ENCODE data around the gene USH2A. TPM values are rescaled to one million over a fixed set of nuclear protein-coding genes. Genes with fewer than 3 reads are reported as not detected.
A peak's percentile ranks its signal among the peaks of the same experiment; 100 is the strongest.

Gene USH2A
- total RNA-seq, 1 donor from 2014 or later = 0.14 TPM

DNA sequence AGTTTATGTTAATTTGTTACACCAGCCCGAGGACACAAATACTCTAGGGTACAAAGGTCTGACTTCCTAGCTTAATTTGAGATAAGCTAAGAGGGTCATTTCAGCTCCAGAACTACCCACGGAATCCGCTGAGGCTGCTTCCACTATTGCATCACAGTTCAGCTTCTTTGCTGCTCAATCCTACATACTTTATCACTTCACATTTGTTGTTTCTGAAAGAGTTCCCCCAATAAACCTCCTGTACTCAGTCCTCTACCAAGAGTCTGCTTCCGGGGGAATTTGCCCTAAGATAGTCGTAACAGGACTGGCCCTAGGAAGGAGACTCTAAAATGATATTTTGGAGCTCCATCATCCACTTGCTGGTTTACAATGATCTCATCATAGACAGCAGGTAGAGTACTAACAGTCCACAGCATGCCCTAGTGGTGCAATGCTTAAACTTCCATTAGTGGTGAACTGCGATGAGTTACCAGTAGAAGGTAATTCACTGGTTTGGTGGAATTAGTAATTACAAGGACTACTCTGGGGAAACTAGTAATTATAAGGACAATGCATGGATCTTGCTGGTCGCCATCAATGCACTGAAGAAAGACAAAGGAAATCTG lies 229.3 kb downstream of the USH2A start:
- no peak overlapping the region for H3K4me3 Mint-ChIP-seq
- no peaks in the 10 kb centered on the region for H3K4me1 Mint-ChIP-seq
- no peaks in the 10 kb centered on the region for H3K27me3 Mint-ChIP-seq (ENCODE audit: low read depth)
- H3K27ac Mint-ChIP-seq (ENCODE audit: unreplicated experiment) = no peak overlapping the region
- TF ChIP-seq, protein P1, sequence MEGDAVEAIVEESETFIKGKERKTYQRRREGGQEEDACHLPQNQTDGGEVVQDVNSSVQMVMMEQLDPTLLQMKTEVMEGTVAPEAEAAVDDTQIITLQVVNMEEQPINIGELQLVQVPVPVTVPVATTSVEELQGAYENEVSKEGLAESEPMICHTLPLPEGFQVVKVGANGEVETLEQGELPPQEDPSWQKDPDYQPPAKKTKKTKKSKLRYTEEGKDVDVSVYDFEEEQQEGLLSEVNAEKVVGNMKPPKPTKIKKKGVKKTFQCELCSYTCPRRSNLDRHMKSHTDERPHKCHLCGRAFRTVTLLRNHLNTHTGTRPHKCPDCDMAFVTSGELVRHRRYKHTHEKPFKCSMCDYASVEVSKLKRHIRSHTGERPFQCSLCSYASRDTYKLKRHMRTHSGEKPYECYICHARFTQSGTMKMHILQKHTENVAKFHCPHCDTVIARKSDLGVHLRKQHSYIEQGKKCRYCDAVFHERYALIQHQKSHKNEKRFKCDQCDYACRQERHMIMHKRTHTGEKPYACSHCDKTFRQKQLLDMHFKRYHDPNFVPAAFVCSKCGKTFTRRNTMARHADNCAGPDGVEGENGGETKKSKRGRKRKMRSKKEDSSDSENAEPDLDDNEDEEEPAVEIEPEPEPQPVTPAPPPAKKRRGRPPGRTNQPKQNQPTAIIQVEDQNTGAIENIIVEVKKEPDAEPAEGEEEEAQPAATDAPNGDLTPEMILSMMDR (conservative IDR thresholded peaks at IDR 0.05) = peak; percentile 37
- no peak for DNase-seq (ENCODE audit: low read depth, low spot score)
- no peaks in the 10 kb centered on the region for H3K9me3 Mint-ChIP-seq
- no peaks in the 10 kb centered on the region for H3K36me3 Mint-ChIP-seq (ENCODE audit: low read depth)

DNA sequence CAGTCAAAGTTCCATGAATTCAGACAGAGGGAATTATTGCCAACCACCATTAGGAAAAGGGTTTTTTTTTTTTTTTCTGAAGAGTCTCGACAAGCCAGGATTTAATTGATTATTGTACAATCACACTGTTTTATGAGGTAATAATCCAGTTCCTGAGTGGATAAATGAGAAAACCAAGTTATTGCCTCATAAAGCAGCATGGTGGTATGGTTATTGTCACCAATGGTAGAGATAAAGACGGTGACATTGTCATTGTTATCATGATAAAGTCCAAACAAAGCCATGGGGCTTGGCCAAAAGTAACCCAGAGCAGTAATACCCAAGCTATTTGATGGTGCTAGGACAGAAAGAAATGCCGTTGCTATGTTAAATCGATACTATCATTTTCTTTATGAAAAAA lies 232.8 kb downstream of the USH2A start:
- TF ChIP-seq, protein P1 (conservative IDR thresholded peaks at IDR 0.05) = no peak
- H3K4me1 Mint-ChIP-seq = peaks cover 9% of the 10 kb centered on the region
- no peak overlapping the region for H3K27ac Mint-ChIP-seq (ENCODE audit: unreplicated experiment)
- H3K9me3 Mint-ChIP-seq = no peaks in the 10 kb centered on the region
- no peaks in the 10 kb centered on the region for H3K36me3 Mint-ChIP-seq (ENCODE audit: low read depth)
- no peaks in the 10 kb centered on the region for H3K27me3 Mint-ChIP-seq (ENCODE audit: low read depth)
- H3K4me3 Mint-ChIP-seq = no peak overlapping the region
- no peak for DNase-seq (ENCODE audit: low read depth, low spot score)

DNA sequence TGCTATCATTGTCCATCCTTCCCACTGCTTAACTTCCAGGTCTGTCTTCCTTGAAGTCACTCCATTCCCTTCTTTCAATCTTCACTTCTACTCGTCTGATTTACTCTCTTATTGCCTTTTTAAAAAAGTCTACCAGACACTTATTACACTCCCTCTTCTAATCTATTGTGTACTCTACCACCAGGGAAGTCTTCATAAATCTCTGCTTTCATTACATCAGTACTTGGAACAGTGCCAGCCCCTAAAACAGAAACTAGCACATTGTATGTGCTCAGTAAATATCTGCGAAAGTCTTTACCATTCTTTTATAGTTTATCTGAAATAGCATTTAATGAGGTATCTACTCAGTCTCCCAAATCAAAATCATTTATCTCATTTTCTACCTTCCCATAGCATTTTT lies 236.4 kb downstream of the USH2A start:
- Mint-ChIP-seq H3K9me3 (no peaks in the 10 kb centered on the region), H3K27ac (ENCODE audit: unreplicated experiment) (no peak overlapping the region), H3K4me3 (no peak overlapping the region), H3K36me3 (ENCODE audit: low read depth) (no peaks in the 10 kb centered on the region), H3K27me3 (ENCODE audit: low read depth) (no peaks in the 10 kb centered on the region), H3K4me1 (peaks cover 24% of the 10 kb centered on the region)
- TF ChIP-seq, protein P1 (conservative IDR thresholded peaks at IDR 0.05) = no peak
- DNase-seq (ENCODE audit: low read depth, low spot score) = no peak

DNA sequence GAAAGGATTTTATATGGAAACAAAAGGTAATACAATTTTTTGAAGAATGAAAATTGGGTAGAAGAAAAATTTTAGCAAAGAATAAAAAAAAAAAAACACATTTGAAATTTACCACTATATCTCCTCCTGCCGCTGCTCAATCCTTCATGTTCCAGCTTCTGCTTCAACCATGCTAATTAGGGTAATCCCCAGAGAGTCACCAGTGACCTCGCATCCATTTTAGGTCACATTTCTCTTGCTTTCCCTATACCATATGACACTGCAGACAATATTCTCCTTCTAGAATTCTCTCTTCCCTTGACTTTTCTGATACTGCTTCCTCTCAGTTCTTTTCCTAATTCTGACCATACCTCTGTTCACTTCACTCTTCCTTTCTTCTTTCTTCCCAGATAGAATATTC lies 237.1 kb downstream of the USH2A start:
- Mint-ChIP-seq H3K9me3 (no peaks in the 10 kb centered on the region), H3K36me3 (ENCODE audit: low read depth) (no peaks in the 10 kb centered on the region), H3K4me3 (no peak overlapping the region), H3K27me3 (ENCODE audit: low read depth) (no peaks in the 10 kb centered on the region), H3K27ac (ENCODE audit: unreplicated experiment) (no peak overlapping the region), H3K4me1 (peaks cover 24% of the 10 kb centered on the region)
- DNase-seq (ENCODE audit: low read depth, low spot score) = no peak
- TF ChIP-seq, protein P1 (conservative IDR thresholded peaks at IDR 0.05) = no peak

DNA sequence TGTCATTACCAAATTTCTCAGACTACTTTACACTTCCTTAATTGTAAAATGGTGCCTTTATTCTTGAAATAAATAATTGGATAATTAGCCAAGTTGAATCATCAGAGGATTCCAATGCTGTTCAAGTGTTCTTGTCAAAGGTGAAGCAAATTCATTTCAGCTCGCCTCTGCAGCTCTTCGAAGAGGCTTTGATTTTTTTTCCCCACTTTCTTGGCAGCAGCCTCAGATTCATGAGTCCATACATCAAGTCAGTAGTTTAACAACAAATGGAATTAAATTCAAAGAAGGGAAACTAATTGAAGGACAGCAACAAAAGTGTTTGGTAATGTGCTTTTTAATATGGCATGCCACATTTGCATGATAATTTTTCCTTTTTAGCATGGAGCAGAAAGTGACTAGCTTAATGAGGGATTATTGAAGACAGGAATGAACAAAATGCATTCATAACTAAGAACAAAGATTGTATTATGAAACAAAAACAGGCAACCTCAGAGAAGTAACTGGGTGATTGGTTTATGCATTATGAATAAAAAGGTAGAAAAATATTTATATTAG lies 239.0 kb downstream of the USH2A start:
- Mint-ChIP-seq H3K27ac (ENCODE audit: unreplicated experiment) (no peak overlapping the region), H3K27me3 (ENCODE audit: low read depth) (no peaks in the 10 kb centered on the region)

More for the DNA sequence above, 239.0 kb downstream of the USH2A start:
- Mint-ChIP-seq H3K36me3 (ENCODE audit: low read depth) (no peaks in the 10 kb centered on the region), H3K4me3 (no peak overlapping the region), H3K4me1 (peaks cover 24% of the 10 kb centered on the region), H3K9me3 (no peaks in the 10 kb centered on the region)
- TF ChIP-seq, protein P1 (conservative IDR thresholded peaks at IDR 0.05) = no peak
- DNase-seq (ENCODE audit: low read depth, low spot score) = no peak

All from neural crest cell (in vitro differentiated cells).